ENCODE data around the gene ADCY3. TPM values are rescaled to one million over a fixed set of nuclear protein-coding genes. Genes with fewer than 3 reads are reported as not detected.

Gene ADCY3
- total RNA-seq, 1 donor from 2014 or later: 38.6 TPM

DNA sequence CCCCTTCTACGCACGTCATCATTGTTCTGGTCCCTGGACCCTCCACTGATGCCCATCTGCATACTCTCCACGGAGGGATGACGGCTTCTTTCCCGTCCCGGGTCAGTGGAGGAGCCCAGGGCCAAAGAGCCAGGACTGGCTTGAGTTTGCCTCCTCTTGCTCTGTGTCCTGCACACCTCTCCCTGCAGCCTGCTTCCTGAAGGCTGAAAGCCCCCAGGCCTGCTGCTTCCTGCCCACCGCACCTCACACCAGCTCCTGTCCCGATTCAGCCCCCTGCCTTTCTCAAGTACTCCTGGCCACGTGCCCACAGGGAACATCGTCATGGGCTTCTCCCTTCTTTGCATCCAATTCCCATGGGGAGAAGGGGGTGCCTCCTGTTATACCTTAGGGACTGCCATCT, 7.1 kb downstream of the ADCY3 start:
- H3K4me3 Mint-ChIP-seq: no peak overlapping the region
- no peak overlapping the region for H3K27ac Mint-ChIP-seq
- TF ChIP-seq, protein P1, sequence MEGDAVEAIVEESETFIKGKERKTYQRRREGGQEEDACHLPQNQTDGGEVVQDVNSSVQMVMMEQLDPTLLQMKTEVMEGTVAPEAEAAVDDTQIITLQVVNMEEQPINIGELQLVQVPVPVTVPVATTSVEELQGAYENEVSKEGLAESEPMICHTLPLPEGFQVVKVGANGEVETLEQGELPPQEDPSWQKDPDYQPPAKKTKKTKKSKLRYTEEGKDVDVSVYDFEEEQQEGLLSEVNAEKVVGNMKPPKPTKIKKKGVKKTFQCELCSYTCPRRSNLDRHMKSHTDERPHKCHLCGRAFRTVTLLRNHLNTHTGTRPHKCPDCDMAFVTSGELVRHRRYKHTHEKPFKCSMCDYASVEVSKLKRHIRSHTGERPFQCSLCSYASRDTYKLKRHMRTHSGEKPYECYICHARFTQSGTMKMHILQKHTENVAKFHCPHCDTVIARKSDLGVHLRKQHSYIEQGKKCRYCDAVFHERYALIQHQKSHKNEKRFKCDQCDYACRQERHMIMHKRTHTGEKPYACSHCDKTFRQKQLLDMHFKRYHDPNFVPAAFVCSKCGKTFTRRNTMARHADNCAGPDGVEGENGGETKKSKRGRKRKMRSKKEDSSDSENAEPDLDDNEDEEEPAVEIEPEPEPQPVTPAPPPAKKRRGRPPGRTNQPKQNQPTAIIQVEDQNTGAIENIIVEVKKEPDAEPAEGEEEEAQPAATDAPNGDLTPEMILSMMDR (IDR thresholded peaks at IDR 0.05; ENCODE audit: unreplicated experiment): no peak
- H3K4me1 Mint-ChIP-seq: peaks cover 9% of the 10 kb centered on the region
- no peaks in the 10 kb centered on the region for H3K27me3 Mint-ChIP-seq (ENCODE audit: low read depth)
- H3K36me3 Mint-ChIP-seq: peaks cover 19% of the 10 kb centered on the region
- DNase-seq (ENCODE audit: low spot score in 2 of 2, unreplicated experiment in 2 of 2): no peak
- peaks cover 8% of the 10 kb centered on the region for H3K9me3 Mint-ChIP-seq

DNA sequence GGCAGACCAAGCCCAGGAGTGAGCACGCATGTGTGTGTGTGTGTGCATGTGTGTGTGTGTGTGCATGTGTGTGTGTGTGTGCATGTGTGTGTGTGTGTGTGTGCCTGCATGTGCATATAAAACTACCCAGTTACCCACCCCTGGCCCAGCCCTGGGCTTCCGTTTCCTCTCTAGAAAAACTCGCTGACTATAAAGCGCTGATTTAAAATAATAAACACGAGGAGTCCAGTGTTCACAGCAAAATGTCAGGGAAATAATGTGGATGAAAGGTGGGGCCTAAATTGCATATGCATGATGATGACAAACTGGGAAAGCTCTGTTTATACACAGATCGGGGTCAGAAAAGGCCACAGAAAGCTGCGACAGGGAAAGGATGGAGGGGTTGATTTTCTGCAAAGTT, 7.5 kb downstream of the ADCY3 start:
- Mint-ChIP-seq H3K36me3 (peaks cover 17% of the 10 kb centered on the region), H3K27ac (no peak overlapping the region), H3K4me3 (no peak overlapping the region), H3K27me3 (ENCODE audit: low read depth) (no peaks in the 10 kb centered on the region), H3K9me3 (peaks cover 8% of the 10 kb centered on the region), H3K4me1 (peaks cover 5% of the 10 kb centered on the region)
- TF ChIP-seq, protein P1 (IDR thresholded peaks at IDR 0.05; ENCODE audit: unreplicated experiment): no peak
- no peak for DNase-seq (ENCODE audit: low spot score in 2 of 2, unreplicated experiment in 2 of 2)

DNA sequence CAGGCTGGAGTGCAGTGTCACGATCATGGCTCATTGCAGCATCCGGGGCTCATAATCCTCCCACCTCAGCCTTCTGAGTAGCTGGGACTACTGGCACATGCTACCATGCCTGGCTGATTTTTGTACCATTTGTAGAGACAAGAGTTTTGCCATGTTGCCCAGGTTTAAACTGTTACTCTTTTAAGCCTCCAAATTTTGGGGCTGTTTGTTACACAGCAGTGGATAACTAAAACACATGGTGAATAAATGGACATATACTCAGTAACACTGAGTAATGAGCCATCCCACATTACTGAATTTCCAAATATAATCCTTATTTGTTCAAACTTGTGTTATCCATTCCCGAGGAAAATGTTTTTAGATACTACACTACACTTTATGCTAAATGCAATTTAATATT, 9.8 kb downstream of the ADCY3 start:
- peaks cover 17% of the 10 kb centered on the region for H3K36me3 Mint-ChIP-seq
- no peak overlapping the region for H3K4me3 Mint-ChIP-seq
- TF ChIP-seq, protein P1 (IDR thresholded peaks at IDR 0.05; ENCODE audit: unreplicated experiment): no peak
- peaks cover 8% of the 10 kb centered on the region for H3K9me3 Mint-ChIP-seq
- H3K27ac Mint-ChIP-seq: no peak overlapping the region
- DNase-seq (ENCODE audit: low spot score in 2 of 2, unreplicated experiment in 2 of 2): no peak
- no peaks in the 10 kb centered on the region for H3K27me3 Mint-ChIP-seq (ENCODE audit: low read depth)
- peaks cover 8% of the 10 kb centered on the region for H3K4me1 Mint-ChIP-seq

DNA sequence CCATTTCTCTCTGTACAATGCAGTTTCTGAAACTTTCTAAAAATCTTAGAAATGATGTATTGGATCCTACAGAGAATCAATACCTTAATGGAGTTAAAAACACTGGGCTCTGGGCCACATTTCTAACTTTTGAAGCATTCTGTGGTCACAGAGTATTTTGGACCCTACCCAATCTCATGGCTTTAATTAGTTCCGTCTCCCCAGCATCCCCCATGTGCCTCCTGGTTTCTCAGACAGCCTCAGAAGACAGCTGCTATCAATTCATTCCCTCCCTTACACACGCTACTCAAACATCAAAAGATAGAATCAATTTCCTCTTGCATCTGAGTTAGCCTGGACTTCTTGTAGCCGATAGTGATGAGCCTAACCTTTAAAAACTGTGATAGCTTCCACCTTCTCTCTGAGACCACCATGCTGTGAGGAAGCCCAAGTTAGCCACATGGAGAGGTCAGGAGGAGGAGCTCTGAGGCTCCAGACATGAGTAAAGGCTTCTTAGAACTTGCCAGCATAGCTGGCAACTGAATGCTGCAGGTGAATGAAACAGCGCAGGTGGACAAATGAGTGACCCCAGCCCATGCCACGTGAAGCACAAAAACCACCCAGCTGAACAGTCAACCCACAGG, 10.4 kb downstream of the ADCY3 start:
- Mint-ChIP-seq H3K9me3 (peaks cover 8% of the 10 kb centered on the region), H3K4me1 (peaks cover 8% of the 10 kb centered on the region), H3K27me3 (ENCODE audit: low read depth) (no peaks in the 10 kb centered on the region), H3K36me3 (peaks cover 17% of the 10 kb centered on the region), H3K27ac (no peak overlapping the region), H3K4me3 (no peak overlapping the region)
- TF ChIP-seq, protein P1 (IDR thresholded peaks at IDR 0.05; ENCODE audit: unreplicated experiment): no peak
- no peak for DNase-seq (ENCODE audit: low spot score in 2 of 2, unreplicated experiment in 2 of 2)

DNA sequence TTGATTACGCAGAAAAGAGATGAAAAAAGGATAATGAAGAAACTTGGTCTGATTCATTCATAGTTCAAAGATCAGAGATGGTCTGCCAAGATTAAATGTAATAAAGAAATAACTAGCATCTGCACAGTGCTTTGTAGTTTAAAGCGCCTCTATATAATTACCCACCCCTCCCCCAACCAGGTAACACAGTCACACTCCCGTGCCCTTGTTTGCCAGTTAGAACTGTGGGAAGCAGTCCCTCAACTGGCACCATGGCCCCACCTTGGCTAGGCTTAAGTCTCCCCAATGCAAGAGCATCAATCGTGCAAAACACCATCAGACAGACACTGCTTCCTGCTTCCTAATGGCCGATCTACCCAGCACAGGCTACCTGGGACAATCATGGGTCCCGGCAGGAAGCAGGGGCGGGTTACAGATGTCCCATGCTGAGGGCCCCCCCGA, 11.6 kb downstream of the ADCY3 start:
- peaks cover 8% of the 10 kb centered on the region for H3K9me3 Mint-ChIP-seq
- H3K36me3 Mint-ChIP-seq: peaks cover 14% of the 10 kb centered on the region
- H3K4me1 Mint-ChIP-seq: peaks cover 8% of the 10 kb centered on the region
- H3K4me3 Mint-ChIP-seq: no peak overlapping the region
- no peak overlapping the region for H3K27ac Mint-ChIP-seq
- DNase-seq (ENCODE audit: low spot score in 2 of 2, unreplicated experiment in 2 of 2): no peak
- TF ChIP-seq, protein P1 (IDR thresholded peaks at IDR 0.05; ENCODE audit: unreplicated experiment): no peak
- H3K27me3 Mint-ChIP-seq (ENCODE audit: low read depth): no peaks in the 10 kb centered on the region
